ENCODE measurements around the gene BCL11B. TPM values are rescaled to one million over a fixed set of nuclear protein-coding genes. Genes with fewer than 3 reads are reported as not detected.

Gene BCL11B
- total RNA-seq, 1 experiment from 2014 or later = 0.02 TPM

DNA sequence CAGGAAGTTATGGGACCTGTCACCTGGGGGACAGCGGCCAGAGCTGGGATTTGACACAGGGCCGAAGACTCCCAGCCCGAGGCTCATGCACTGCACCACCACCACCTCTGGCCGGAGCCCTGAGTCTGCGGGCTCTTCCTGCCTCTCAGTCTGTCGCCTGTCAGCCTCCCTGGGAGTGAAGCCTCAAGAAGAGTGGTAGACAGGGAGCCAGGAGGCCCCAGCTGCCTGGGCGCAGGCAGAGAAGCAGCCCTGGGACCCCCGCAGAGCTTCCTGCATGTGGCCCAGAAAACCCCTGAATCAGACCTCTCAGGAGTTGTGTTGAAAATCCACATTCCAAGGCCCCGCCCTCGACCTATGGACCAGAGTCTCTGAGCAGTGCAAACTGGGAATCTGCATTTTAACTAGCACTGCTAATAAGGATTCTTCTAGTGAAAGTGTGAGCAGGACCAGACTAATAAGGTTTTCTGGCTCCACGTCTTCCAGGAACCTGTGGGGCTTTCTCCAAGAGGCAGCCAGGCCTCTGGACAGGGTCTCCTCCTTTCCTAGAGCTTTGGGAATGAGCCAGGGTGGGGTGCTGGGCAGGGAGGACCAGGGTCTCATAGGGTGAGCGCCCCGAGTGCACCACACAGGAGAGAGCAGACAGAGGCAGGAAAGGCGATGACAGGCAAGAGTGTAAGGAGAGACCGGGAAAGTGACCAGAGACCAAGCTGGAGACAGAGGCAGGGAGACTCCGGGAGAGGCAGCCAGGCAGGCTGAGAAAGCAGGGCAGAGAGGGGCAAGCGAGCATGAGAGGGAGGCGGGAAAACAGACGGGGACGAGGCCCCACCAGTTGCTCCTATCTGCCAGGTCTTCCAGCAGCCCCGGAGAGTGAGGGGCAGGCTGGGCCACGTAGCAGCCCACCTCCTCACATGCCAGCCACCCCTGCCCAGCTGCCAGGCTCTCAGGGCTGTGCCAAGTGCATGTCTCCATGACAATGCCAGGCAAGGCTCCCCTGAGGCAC is 112.4 kb downstream of the BCL11B start:
- DNase-seq (ENCODE audit: low spot score) = no peak

GRCh38 chr14:99158646-99159165 is 113.3 kb downstream of the BCL11B start:
- DNase-seq (ENCODE audit: low spot score) = no peak

- no peak for DNase-seq (ENCODE audit: low spot score)
Observed at GRCh38 chr14:99158150-99158549, 113.8 kb downstream of the BCL11B start.

DNA sequence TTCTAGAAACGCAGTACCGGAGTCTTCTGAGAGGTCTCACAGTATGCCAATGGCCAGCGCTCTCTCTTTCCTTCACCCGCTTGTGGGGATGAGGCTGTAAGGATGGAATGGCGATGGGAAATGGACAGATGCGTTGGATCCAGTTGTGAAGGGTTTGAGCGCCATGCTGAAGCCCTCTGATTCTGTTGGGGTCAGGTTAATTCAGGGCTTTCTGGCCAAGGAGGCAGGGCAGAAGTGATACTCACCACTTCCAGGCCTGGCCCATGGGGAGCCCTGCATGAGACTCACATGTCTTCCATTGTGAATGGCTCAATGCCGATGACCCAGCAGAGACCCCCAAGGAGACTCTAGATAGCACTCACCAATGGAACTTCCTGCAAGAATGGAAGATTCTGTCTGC is 114.3 kb downstream of the BCL11B start:
- DNase-seq (ENCODE audit: low spot score) = no peak

DNA sequence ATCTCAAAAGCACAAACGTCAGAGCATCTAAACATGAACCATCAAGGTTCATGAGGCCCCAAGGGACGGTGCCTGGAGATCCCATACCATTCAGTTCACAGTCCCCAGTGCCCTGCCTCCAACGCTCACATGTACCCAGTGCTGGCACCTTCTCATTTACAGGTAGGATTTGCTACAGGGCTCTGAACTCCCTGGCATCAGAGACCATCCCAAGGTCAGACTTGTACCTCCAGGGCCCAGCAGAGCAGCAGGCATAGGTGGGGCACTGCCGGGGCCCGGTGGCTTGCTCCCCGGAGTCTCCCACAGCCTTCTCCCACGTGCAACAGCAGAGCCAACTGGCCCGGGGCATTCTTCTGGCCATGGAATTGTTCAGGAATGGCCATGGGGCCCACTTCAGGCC is 114.8 kb downstream of the BCL11B start:
- no peak for DNase-seq (ENCODE audit: low spot score)

GRCh38 chr14:99156814-99157213 is 115.2 kb downstream of the BCL11B start:
- no peak for DNase-seq (ENCODE audit: low spot score)

DNA sequence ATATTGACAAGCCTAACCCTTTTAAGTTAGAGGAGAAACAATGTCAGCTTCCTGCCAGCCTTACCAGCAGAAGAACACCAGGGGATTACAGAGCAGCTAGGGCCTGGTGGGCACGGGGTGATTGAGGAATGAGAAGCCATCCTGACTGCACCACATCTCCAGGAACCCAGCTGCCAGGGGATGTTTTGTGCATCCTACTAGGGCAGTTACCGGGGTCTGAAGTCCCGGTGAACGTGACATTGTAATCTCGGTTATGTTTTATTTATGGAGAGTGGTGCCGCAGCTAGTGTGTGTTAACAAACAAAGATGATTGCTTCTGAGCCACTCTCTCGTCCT is 115.9 kb downstream of the BCL11B start:
- no peak for DNase-seq (ENCODE audit: low spot score)

GRCh38 chr14:99155173-99156089 is 116.6 kb downstream of the BCL11B start:
- DNase-seq (ENCODE audit: low spot score) = no peak

DNA sequence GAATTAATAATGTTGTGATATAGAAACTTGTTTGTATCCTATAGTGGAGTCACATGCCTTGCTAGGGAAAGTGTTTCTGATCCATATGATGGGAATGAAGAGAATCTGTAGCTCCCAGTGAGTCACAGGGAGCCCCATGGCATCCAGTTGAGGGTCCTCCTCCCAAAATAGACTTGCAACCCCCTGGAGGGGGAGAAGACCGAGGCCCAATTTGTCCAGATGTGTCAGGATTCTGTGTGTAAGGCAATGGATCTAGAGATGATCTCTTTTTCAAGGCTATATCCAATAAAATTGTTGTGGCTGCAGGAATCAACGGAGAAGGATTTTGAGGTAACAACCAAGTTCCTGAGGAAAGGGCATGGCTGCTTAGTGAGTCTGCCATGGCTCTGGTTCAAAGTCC is 121.8 kb downstream of the BCL11B start:
- DNase-seq (ENCODE audit: low spot score) = no peak

GRCh38 chr14:99148861-99149610 is 123.0 kb downstream of the BCL11B start:
- no peak for DNase-seq (ENCODE audit: low spot score)

DNA sequence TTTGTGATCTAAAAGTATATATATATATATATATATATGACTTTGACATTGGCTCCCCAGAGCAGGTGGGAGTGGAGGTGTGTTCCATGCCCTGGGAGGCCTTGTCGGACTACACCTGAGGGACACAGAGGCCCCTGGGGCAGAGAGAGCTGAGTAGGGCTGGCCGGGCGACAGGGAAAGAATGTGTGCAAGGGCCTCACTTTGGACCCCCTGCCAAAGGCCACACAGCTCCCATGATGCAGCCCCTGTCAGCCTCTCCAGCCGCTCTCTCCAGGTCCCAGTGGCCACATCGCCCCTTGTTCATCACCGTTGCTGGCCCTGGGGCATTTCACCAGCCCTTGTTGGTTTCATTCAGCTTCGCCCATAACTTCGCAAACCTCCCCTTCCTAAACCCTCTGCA is 123.9 kb downstream of the BCL11B start:
- DNase-seq (ENCODE audit: low spot score) = no peak

GRCh38 chr14:99147366-99147740 is 124.6 kb downstream of the BCL11B start:
- DNase-seq (ENCODE audit: low spot score) = no peak

DNA sequence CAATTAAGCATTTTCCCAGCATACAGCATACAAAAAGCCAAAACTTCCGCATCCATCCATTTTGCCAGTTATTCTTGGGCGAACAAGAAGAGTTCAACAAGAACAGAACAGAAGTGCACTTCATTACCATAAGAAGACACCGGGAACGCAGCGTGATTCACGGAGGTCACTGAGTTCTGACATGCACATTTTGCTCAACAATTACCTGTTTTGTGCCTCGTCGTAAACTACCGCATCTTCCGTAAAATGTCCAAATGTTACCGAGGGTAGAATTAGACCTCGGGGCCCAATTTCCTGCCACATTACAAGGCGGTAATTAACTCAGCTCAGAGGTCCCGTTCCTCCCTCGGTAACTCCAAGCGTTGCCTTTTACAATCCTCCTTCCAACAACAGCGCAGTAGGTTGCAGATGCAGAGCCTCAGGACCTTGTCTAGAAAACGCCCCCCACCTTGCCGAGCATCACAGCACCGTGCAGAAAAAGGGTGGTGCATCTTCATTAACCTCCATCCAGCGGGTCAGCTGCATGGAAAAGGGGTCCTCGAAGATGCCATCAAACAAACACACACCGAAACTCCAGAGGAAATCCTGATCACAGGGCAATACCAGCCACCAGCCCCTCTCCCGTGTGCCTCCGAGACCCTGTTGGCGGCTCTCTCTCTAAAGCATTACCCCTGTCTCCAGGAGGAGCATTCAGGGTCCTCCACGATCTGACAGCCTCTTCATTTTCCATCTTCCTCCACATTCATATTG is 125.2 kb downstream of the BCL11B start:
- DNase-seq (ENCODE audit: low spot score) = no peak

- DNase-seq (ENCODE audit: low spot score) = no peak
Observed at GRCh38 chr14:99145307-99145706, 126.7 kb downstream of the BCL11B start.

GRCh38 chr14:99143793-99144192 is 128.2 kb downstream of the BCL11B start:
- no peak for DNase-seq (ENCODE audit: low spot score)

DNA sequence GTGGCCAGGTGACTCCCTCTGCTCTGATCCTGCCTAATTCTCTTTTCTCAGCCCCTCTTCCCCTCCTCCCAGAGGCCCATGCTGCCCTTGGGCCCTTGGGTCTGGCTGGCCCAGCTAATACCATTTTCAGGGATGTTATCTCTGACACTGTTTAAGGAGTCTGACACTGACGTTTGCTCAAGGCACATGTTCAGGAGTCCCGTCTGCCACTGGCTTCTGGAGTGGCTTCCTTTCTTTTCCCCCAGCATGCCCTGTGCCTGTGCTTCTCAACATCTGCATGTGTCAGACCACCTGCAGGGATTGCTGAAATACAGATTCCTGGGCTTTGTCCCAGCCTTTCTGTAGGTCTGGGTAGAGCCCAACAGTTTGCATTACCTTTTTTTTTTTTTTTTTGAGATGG is 128.9 kb downstream of the BCL11B start:
- DNase-seq (ENCODE audit: low spot score) = no peak

- DNase-seq (ENCODE audit: low spot score) = no peak
Observed at GRCh38 chr14:99141236-99141635, 130.8 kb downstream of the BCL11B start.

DNA sequence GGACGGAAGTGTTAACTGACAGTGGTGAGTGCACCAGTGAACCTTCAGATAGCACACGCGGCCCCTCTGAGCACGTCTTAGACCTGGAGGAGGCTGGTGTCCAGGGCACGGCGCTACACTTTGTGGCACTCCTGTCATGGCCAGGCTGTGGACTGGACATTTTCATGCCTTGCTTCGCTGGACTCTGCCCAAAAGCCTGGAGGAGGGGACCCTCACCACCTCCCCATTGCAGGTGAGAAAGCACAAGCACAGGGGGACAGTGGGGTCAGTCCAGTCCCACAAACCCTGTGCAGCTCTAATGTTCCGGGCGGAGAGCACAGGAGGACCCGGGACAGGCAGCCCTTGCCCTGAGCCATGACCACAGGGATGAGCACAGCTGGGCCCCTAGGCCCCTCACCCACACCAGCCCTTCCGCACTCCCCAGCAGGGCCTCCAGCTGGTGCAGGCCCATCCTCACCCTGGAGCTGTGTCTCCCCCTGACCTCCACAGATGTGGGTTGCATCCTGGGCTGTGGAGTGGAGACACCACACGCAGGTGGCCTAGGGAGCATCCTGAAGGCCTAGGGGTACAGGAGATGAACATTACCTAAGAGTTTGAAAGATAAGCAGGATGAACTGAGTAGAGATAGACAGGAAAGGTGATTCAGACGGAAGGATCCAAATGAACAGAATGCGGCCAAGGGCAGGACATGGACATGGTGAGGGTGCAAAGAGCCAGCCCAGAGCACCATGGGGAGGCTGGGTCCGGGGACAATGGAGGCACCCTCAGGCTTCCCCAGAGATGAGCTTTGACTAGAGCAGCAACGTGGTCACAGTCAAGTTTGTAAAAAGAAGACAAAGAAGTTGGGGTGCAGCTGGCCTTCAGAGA is 132.8 kb downstream of the BCL11B start:
- DNase-seq (ENCODE audit: low spot score) = no peak

- no peak for DNase-seq (ENCODE audit: low spot score)
Observed at GRCh38 chr14:99137913-99138571, 134.0 kb downstream of the BCL11B start.
